ENCODE data around the gene SERPINE1.

The SERPINE1 gene

DNA sequence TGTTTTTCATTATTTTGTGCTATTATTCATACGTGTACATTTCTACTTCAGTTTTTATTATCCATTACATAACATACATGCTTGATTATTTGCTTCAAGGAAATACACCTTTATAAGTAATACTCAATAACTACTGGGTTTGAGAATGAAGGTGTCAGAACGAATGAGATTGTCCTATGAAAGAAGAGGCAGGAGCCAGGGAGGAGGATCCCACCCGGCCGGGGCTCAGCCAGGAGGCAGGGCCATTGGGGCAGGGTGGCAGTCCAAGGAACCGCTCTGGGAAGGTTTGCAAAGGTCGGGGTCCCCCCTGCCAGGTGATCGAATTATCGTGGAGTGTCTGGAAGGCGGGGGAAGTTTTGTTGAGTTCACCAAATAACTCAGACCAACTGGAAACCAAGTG lies 32.5 kb upstream of the SERPINE1 start:
- no peaks in the 10 kb centered on the region for H3K9me3 Mint-ChIP-seq
- peaks cover 6% of the 10 kb centered on the region for H3K4me1 Mint-ChIP-seq
- peaks cover 17% of the 10 kb centered on the region for H3K36me3 Mint-ChIP-seq (ENCODE audit: low read depth)
- H3K4me3 Mint-ChIP-seq: no peak overlapping the region
- TF ChIP-seq, protein P1, sequence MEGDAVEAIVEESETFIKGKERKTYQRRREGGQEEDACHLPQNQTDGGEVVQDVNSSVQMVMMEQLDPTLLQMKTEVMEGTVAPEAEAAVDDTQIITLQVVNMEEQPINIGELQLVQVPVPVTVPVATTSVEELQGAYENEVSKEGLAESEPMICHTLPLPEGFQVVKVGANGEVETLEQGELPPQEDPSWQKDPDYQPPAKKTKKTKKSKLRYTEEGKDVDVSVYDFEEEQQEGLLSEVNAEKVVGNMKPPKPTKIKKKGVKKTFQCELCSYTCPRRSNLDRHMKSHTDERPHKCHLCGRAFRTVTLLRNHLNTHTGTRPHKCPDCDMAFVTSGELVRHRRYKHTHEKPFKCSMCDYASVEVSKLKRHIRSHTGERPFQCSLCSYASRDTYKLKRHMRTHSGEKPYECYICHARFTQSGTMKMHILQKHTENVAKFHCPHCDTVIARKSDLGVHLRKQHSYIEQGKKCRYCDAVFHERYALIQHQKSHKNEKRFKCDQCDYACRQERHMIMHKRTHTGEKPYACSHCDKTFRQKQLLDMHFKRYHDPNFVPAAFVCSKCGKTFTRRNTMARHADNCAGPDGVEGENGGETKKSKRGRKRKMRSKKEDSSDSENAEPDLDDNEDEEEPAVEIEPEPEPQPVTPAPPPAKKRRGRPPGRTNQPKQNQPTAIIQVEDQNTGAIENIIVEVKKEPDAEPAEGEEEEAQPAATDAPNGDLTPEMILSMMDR (IDR thresholded peaks at IDR 0.05; ENCODE audit: unreplicated experiment in 3 of 3): no peak
- peaks cover 11% of the 10 kb centered on the region for H3K27me3 Mint-ChIP-seq (ENCODE audit: low read depth)
- no peak overlapping the region for H3K27ac Mint-ChIP-seq

- Mint-ChIP-seq H3K4me1 (peaks cover 9% of the 10 kb centered on the region), H3K27me3 (ENCODE audit: low read depth) (peaks cover 11% of the 10 kb centered on the region), H3K27ac (no peak overlapping the region), H3K4me3 (no peak overlapping the region), H3K9me3 (no peaks in the 10 kb centered on the region), H3K36me3 (ENCODE audit: low read depth) (peaks cover 12% of the 10 kb centered on the region)
- TF ChIP-seq, protein P1 (IDR thresholded peaks at IDR 0.05; ENCODE audit: unreplicated experiment in 3 of 3): peak; percentile 35 to 46 (median 38)
These were observed 32.0 kb upstream of the SERPINE1 start for GRCh38 chr7:101094791-101095375.

GRCh38 chr7:101096331-101096956 lies 30.5 kb upstream of the SERPINE1 start:
- no peak overlapping the region for H3K4me3 Mint-ChIP-seq
- TF ChIP-seq, protein P1 (IDR thresholded peaks at IDR 0.05; ENCODE audit: unreplicated experiment in 3 of 3): no peak
- no peak overlapping the region for H3K27ac Mint-ChIP-seq
- peaks cover 3% of the 10 kb centered on the region for H3K36me3 Mint-ChIP-seq (ENCODE audit: low read depth)
- H3K4me1 Mint-ChIP-seq: peaks cover 18% of the 10 kb centered on the region
- H3K27me3 Mint-ChIP-seq (ENCODE audit: low read depth): peaks cover 16% of the 10 kb centered on the region
- no peaks in the 10 kb centered on the region for H3K9me3 Mint-ChIP-seq

DNA sequence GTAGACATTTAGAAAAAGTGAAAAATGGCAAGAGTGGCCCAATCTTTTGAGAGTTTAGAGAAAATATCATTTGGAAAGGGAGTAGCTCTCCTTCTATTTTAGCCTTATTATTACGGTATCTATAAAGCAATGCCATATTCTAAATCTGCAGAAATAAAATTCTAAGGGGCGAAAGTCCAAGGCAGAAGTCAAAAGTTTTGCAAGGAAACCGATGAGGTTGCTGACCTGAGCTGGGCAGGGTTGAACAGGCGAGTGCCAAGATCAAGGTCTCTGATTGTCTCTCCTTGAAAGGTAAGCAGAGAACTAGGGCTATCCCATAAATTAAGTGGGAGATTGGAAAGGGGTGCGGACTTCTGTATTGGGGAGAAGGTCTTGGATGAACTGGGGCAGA lies 30.0 kb upstream of the SERPINE1 start:
- Mint-ChIP-seq H3K36me3 (ENCODE audit: low read depth) (no peaks in the 10 kb centered on the region), H3K27ac (no peak overlapping the region), H3K9me3 (no peaks in the 10 kb centered on the region), H3K27me3 (ENCODE audit: low read depth) (peaks cover 16% of the 10 kb centered on the region), H3K4me1 (peaks cover 18% of the 10 kb centered on the region), H3K4me3 (no peak overlapping the region)
- TF ChIP-seq, protein P1 (IDR thresholded peaks at IDR 0.05; ENCODE audit: unreplicated experiment in 3 of 3): no peak

GRCh38 chr7:101097561-101097960 lies 29.3 kb upstream of the SERPINE1 start:
- TF ChIP-seq, protein P1 (IDR thresholded peaks at IDR 0.05; ENCODE audit: unreplicated experiment in 3 of 3): no peak
- Mint-ChIP-seq H3K27ac (no peak overlapping the region), H3K27me3 (ENCODE audit: low read depth) (peaks cover 16% of the 10 kb centered on the region), H3K4me3 (no peak overlapping the region), H3K36me3 (ENCODE audit: low read depth) (no peaks in the 10 kb centered on the region), H3K9me3 (no peaks in the 10 kb centered on the region), H3K4me1 (peaks cover 18% of the 10 kb centered on the region)
